WTC11 (cell line): ENCODE data around the gene SMR3B. TPM values are rescaled to one million over a fixed set of nuclear protein-coding genes. Genes with fewer than 3 reads are reported as not detected.
A peak's percentile ranks its signal among the peaks of the same experiment; 100 is the strongest.

Source experiments
- ATAC-seq: fragments of 200-7000 bp; cut with Tn5 transposase; 2 replicates; pipeline ENCODE4 v1.10.0; 2021; ENCODE audit warnings: mild to moderate bottlenecking, moderate library complexity
- Bru-seq: library from RNA; stranded (reverse); fragments of 400-500 nt; gene quantifications from one replicate; lab custom pipeline; 2021; lab: Mats Ljungman, UMichigan
- CTCF ChIA-PET: fragments of 300-600 bp; sonication (Branson Sonifier 250); formaldehyde crosslinking; loops from one replicate; lab custom pipeline; 2021; ENCODE audit warnings: antibody characterized with exemption; lab: Charles Lee
- POLR2A ChIA-PET: fragments of 350-600 bp; sonication (Branson Sonifier 250); formaldehyde crosslinking; loops from one replicate; lab custom pipeline; 2021; ENCODE audit warnings: antibody characterized with exemption; lab: Charles Lee
- DNase-seq: peaks from one replicate; pipeline ENCODE4 v3.0.0; 2021; ENCODE audit warnings: low spot score
- H3K27ac Mint-ChIP-seq: 2 replicates; pipeline ENCODE4 v1.8.0; 2021; ENCODE audit warnings: mixed read lengths
- H3K27me3 Mint-ChIP-seq: 2 replicates; pipeline ENCODE4 v1.8.0; 2021; ENCODE audit warnings: low read depth, mild to moderate bottlenecking, moderate library complexity, mixed read lengths
- H3K36me3 Mint-ChIP-seq: 2 replicates; pipeline ENCODE4 v1.8.0; 2021; ENCODE audit warnings: mixed read lengths
- H3K4me1 Mint-ChIP-seq: 2 replicates; pipeline ENCODE4 v1.8.0; 2022; ENCODE audit warnings: mixed read lengths
- H3K4me3 Mint-ChIP-seq: 2 replicates; pipeline ENCODE4 v1.8.0; 2021; ENCODE audit warnings: mild to moderate bottlenecking, moderate library complexity, mixed read lengths
- H3K9me3 Mint-ChIP-seq: 2 replicates; pipeline ENCODE4 v1.8.0; 2021; ENCODE audit warnings: mixed read lengths
- ARID4B ChIP-seq: sonication (generic); formaldehyde crosslinking; IDR thresholded peaks from 2 replicates; pipeline ENCODE4 v1.8.0; 2023; ENCODE audit warnings: missing genetic modification reagents, mild to moderate bottlenecking, borderline replicate concordance
- ATF1 ChIP-seq: sonication (generic); formaldehyde crosslinking; IDR thresholded peaks from 2 replicates; pipeline ENCODE4 v1.8.1; 2023; ENCODE audit warnings: mild to moderate bottlenecking, moderate library complexity, missing genetic modification reagents
- ETV6 ChIP-seq: sonication (generic); formaldehyde crosslinking; IDR thresholded peaks from 2 replicates; pipeline ENCODE4 v1.8.1; 2022; ENCODE audit warnings: mild to moderate bottlenecking, missing genetic modification reagents
- FOXK1 ChIP-seq: sonication (generic); formaldehyde crosslinking; IDR thresholded peaks from 2 replicates; pipeline ENCODE4 v1.8.0; 2022; ENCODE audit warnings: mild to moderate bottlenecking, moderate library complexity, missing genetic modification reagents
- FOXP4 ChIP-seq: sonication (generic); formaldehyde crosslinking; IDR thresholded peaks from 2 replicates; pipeline ENCODE4 v1.8.0; 2022; ENCODE audit warnings: mild to moderate bottlenecking, missing genetic modification reagents
- HMGA2 ChIP-seq: fragments of 250-450 bp; sonication (Bioruptor Pico); IDR thresholded peaks from 2 replicates; pipeline ENCODE4 v1.4.0; 2021; ENCODE audit warnings: mild to moderate bottlenecking, moderate library complexity
- JUN ChIP-seq: sonication (generic); formaldehyde crosslinking; IDR thresholded peaks from 2 replicates; pipeline ENCODE4 v1.8.0; 2023; ENCODE audit warnings: mild to moderate bottlenecking, missing genetic modification reagents
- KAT7 ChIP-seq: sonication (generic); formaldehyde crosslinking; IDR thresholded peaks from 2 replicates; pipeline ENCODE4 v1.8.1; 2023; ENCODE audit warnings: missing genetic modification reagents, mild to moderate bottlenecking, borderline replicate concordance
- NFATC4 ChIP-seq: fragments of 250-450 bp; sonication (Bioruptor Pico); IDR thresholded peaks from 2 replicates; pipeline ENCODE4 v1.9.0; 2021; ENCODE audit warnings: mild to moderate bottlenecking
- NR2C2 ChIP-seq: sonication (generic); formaldehyde crosslinking; IDR thresholded peaks from 2 replicates; pipeline ENCODE4 v1.8.0; 2022; ENCODE audit warnings: mild to moderate bottlenecking, missing genetic modification reagents
- NR3C1 ChIP-seq: sonication (generic); formaldehyde crosslinking; conservative IDR thresholded peaks from 2 replicates; pipeline ENCODE4 v1.8.1; 2023; ENCODE audit warnings: low read depth, mild to moderate bottlenecking, missing genetic modification reagents
- RORB ChIP-seq: fragments of 250-450 bp; sonication (Bioruptor Pico); IDR thresholded peaks from 2 replicates; pipeline ENCODE4 v1.9.0; 2021; ENCODE audit warnings: mild to moderate bottlenecking
- ZBTB21 ChIP-seq: sonication (generic); formaldehyde crosslinking; IDR thresholded peaks from 2 replicates; pipeline ENCODE4 v1.8.1; 2023; ENCODE audit warnings: mild to moderate bottlenecking, missing genetic modification reagents, borderline replicate concordance
- ZNF138 ChIP-seq: sonication (generic); formaldehyde crosslinking; conservative IDR thresholded peaks from 2 replicates; pipeline ENCODE4 v1.8.1; 2022; ENCODE audit warnings: mild to moderate bottlenecking, moderate library complexity, missing genetic modification reagents
- ZNF671 ChIP-seq: fragments of 250-450 bp; sonication (Bioruptor Pico); IDR thresholded peaks from 2 replicates; pipeline ENCODE4 v1.8.0; 2021; ENCODE audit warnings: mild to moderate bottlenecking
- long read RNA-seq, 3 experiments: library from RNA in 1 of 3; library from capped mRNA in 1 of 3; library from polyadenylated mRNA in 1 of 3; unstranded in 2 of 3; stranded (forward) in 1 of 3; transcript quantifications; one replicate each; pipeline ENCODE4 v2.0.0, GENCODE V29; 2021
- total RNA-seq: library from RNA; stranded (reverse); gene quantifications from 3 replicates; pipeline ENCODE4 v1.2.3, GENCODE V29; 2021
- TF ChIP-seq, protein P1 (sequence below): fragments of 250-450 bp; sonication (Bioruptor Pico); IDR thresholded peaks from 2 replicates; pipeline ENCODE4 v1.9.0; 2021; ENCODE audit warnings: mild to moderate bottlenecking
- TF ChIP-seq, protein P2 (sequence below): sonication (generic); formaldehyde crosslinking; IDR thresholded peaks from 2 replicates; pipeline ENCODE4 v1.8.0; 2022; ENCODE audit warnings: missing genetic modification reagents
- TF ChIP-seq, protein P3 (sequence below): fragments of 200-600 bp; IDR thresholded peaks from 2 replicates; pipeline ENCODE4 v1.8.0; 2022; ENCODE audit warnings: antibody characterized with exemption
- TF ChIP-seq, protein P4 (sequence below): fragments of 250-450 bp; sonication (Bioruptor Pico); IDR thresholded peaks from 2 replicates; pipeline ENCODE4 v2.1.2; 2022; ENCODE audit warnings: mild to moderate bottlenecking, moderate library complexity
- TF ChIP-seq, protein P5 (sequence below): sonication (generic); formaldehyde crosslinking; IDR thresholded peaks from 2 replicates; pipeline ENCODE4 v1.8.1; 2023; ENCODE audit warnings: mild to moderate bottlenecking, missing genetic modification reagents, moderate library complexity

Gene SMR3B
- total RNA-seq: not detected in 3 replicates
- Bru-seq, nascent RNA: percentile 2 among the genes with signal in this experiment
- long read RNA-seq, experiment 1: 0 reads
- long read RNA-seq, experiment 2: 0 reads
- long read RNA-seq, experiment 3: 0 reads

DNA sequence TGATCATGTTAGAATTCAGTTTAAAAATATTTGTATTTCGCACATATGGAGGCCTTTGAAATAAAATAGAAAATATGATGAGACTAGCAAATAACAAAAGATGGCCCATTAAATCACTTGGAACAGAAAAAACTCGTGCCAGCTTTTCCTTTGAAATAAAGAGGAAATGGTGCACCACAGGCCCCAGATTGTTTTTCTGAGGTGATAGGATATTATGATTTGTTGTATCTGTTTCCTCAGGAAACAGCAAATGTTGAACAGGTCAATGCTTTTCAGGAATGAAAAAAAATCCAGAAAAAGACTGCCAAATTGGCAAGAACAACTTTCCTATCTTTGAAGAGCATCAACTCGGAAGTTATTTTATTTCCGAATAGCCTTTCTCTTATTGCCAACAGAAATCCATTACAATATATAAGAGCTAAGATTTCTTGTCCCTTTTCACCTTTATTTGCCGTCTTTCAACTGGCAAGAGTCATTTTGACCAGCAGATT is at the start of gene SMR3B:
SMR3B (plus strand) TSS at position 441 of the 491 bp plus-strand sequence. CDS start 1,380 bp downstream, outside the sequence.
- POLR2A ChIA-PET: no interaction called here
- no peaks in the 10 kb centered on the region for H3K9me3 Mint-ChIP-seq
- TF ChIP-seq, protein P1, sequence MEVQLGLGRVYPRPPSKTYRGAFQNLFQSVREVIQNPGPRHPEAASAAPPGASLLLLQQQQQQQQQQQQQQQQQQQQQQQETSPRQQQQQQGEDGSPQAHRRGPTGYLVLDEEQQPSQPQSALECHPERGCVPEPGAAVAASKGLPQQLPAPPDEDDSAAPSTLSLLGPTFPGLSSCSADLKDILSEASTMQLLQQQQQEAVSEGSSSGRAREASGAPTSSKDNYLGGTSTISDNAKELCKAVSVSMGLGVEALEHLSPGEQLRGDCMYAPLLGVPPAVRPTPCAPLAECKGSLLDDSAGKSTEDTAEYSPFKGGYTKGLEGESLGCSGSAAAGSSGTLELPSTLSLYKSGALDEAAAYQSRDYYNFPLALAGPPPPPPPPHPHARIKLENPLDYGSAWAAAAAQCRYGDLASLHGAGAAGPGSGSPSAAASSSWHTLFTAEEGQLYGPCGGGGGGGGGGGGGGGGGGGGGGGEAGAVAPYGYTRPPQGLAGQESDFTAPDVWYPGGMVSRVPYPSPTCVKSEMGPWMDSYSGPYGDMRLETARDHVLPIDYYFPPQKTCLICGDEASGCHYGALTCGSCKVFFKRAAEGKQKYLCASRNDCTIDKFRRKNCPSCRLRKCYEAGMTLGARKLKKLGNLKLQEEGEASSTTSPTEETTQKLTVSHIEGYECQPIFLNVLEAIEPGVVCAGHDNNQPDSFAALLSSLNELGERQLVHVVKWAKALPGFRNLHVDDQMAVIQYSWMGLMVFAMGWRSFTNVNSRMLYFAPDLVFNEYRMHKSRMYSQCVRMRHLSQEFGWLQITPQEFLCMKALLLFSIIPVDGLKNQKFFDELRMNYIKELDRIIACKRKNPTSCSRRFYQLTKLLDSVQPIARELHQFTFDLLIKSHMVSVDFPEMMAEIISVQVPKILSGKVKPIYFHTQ (CRISPR knock-in tag): no peak
- TF ChIP-seq ETV6 (CRISPR knock-in tag) (no peak), ZNF671 (no peak), FOXK1 (CRISPR knock-in tag) (no peak), ATF1 (CRISPR knock-in tag) (no peak), HMGA2 (CRISPR knock-in tag) (no peak), ZBTB21 (no peak), ZNF138 (no peak), RORB (CRISPR knock-in tag) (no peak), NR3C1 (CRISPR knock-in tag) (no peak), JUN (no peak), NR2C2 (CRISPR knock-in tag) (no peak), ARID4B (no peak), KAT7 (CRISPR knock-in tag) (no peak), FOXP4 (CRISPR knock-in tag) (no peak), NFATC4 (CRISPR knock-in tag) (no peak)
- TF ChIP-seq, protein P2, sequence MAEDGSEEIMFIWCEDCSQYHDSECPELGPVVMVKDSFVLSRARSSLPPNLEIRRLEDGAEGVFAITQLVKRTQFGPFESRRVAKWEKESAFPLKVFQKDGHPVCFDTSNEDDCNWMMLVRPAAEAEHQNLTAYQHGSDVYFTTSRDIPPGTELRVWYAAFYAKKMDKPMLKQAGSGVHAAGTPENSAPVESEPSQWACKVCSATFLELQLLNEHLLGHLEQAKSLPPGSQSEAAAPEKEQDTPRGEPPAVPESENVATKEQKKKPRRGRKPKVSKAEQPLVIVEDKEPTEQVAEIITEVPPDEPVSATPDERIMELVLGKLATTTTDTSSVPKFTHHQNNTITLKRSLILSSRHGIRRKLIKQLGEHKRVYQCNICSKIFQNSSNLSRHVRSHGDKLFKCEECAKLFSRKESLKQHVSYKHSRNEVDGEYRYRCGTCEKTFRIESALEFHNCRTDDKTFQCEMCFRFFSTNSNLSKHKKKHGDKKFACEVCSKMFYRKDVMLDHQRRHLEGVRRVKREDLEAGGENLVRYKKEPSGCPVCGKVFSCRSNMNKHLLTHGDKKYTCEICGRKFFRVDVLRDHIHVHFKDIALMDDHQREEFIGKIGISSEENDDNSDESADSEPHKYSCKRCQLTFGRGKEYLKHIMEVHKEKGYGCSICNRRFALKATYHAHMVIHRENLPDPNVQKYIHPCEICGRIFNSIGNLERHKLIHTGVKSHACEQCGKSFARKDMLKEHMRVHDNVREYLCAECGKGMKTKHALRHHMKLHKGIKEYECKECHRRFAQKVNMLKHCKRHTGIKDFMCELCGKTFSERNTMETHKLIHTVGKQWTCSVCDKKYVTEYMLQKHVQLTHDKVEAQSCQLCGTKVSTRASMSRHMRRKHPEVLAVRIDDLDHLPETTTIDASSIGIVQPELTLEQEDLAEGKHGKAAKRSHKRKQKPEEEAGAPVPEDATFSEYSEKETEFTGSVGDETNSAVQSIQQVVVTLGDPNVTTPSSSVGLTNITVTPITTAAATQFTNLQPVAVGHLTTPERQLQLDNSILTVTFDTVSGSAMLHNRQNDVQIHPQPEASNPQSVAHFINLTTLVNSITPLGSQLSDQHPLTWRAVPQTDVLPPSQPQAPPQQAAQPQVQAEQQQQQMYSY (CRISPR knock-in tag): no peak
- TF ChIP-seq, protein P3, sequence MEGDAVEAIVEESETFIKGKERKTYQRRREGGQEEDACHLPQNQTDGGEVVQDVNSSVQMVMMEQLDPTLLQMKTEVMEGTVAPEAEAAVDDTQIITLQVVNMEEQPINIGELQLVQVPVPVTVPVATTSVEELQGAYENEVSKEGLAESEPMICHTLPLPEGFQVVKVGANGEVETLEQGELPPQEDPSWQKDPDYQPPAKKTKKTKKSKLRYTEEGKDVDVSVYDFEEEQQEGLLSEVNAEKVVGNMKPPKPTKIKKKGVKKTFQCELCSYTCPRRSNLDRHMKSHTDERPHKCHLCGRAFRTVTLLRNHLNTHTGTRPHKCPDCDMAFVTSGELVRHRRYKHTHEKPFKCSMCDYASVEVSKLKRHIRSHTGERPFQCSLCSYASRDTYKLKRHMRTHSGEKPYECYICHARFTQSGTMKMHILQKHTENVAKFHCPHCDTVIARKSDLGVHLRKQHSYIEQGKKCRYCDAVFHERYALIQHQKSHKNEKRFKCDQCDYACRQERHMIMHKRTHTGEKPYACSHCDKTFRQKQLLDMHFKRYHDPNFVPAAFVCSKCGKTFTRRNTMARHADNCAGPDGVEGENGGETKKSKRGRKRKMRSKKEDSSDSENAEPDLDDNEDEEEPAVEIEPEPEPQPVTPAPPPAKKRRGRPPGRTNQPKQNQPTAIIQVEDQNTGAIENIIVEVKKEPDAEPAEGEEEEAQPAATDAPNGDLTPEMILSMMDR: no peak
- TF ChIP-seq, protein P4, sequence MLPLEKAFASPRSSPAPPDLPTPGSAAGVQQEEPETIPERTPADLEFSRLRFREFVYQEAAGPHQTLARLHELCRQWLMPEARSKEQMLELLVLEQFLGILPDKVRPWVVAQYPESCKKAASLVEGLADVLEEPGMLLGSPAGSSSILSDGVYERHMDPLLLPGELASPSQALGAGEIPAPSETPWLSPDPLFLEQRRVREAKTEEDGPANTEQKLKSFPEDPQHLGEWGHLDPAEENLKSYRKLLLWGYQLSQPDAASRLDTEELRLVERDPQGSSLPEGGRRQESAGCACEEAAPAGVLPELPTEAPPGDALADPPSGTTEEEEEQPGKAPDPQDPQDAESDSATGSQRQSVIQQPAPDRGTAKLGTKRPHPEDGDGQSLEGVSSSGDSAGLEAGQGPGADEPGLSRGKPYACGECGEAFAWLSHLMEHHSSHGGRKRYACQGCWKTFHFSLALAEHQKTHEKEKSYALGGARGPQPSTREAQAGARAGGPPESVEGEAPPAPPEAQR: no peak
- TF ChIP-seq, protein P5, sequence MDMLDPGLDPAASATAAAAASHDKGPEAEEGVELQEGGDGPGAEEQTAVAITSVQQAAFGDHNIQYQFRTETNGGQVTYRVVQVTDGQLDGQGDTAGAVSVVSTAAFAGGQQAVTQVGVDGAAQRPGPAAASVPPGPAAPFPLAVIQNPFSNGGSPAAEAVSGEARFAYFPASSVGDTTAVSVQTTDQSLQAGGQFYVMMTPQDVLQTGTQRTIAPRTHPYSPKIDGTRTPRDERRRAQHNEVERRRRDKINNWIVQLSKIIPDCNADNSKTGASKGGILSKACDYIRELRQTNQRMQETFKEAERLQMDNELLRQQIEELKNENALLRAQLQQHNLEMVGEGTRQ: no peak
- TF ChIP-seq, all 79 proteins: peak for 0
- Mint-ChIP-seq H3K36me3 (no peaks in the 10 kb centered on the region), H3K4me3 (no peak within 1 kb of the TSS), H3K27ac (no peak within 1 kb of the TSS), H3K27me3 (no peaks in the 10 kb centered on the region), H3K4me1 (no peaks in the 10 kb centered on the region)
- DNase-seq (no peak), ATAC-seq (no peak)
- CTCF ChIA-PET: no interaction called here
